GM19328 (cell line): ENCODE data around the gene CYB561D2.
A peak's percentile ranks its signal among the peaks of the same experiment; 100 is the strongest.

Experiments used
- ATAC-seq: cut with Tn5 transposase; IDR thresholded peaks from one replicate; pipeline ENCODE4 v1.9.1; 2021; ENCODE audit warnings: mild to moderate bottlenecking, moderate library complexity; ENCODE audit not compliant: unreplicated experiment

CYB561D2 gene

GRCh38 chr3:50323092-50323600 lies 27.5 kb upstream of the CYB561D2 start:
- no peak for ATAC-seq

GRCh38 chr3:50323614-50324199 lies 27.0 kb upstream of the CYB561D2 start:
- ATAC-seq: no peak

DNA sequence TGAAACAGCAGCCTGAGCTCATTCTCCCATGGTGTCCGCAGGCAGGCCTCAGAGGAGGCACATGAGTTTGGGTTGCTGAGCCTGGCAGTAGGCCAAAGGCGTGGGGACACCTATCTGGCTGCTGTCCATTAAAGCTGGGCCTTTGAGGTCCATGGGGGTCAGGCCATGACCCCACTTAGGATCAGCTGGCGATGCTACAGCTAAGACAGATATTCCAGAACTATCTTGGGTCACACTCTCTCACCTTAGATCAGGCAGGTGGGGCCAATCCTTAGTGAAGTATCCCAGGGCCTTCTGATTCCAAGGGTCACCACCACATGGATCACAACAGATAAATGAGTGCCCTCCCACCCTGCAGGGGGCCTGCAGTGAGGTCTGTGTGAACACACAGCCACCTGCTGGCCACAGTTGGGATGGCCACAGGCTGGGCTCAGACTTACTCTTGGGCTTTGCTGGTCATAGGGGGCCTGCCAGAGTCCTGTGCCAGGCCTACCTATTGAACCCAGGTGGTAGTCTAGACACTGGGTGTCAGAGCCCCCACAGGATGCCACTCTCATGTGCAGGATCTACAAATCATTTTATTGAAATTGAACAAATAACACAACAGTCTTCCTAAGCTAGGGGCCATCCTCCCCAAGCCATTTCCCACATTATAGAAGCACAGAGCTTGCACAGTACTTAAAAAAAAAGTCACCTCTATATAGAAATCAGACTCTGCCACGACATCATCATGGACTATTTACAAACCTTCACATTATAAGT lies 26.1 kb upstream of the CYB561D2 start:
- no peak for ATAC-seq

GRCh38 chr3:50325113-50325480 lies 25.6 kb upstream of the CYB561D2 start:
- ATAC-seq: no peak

DNA sequence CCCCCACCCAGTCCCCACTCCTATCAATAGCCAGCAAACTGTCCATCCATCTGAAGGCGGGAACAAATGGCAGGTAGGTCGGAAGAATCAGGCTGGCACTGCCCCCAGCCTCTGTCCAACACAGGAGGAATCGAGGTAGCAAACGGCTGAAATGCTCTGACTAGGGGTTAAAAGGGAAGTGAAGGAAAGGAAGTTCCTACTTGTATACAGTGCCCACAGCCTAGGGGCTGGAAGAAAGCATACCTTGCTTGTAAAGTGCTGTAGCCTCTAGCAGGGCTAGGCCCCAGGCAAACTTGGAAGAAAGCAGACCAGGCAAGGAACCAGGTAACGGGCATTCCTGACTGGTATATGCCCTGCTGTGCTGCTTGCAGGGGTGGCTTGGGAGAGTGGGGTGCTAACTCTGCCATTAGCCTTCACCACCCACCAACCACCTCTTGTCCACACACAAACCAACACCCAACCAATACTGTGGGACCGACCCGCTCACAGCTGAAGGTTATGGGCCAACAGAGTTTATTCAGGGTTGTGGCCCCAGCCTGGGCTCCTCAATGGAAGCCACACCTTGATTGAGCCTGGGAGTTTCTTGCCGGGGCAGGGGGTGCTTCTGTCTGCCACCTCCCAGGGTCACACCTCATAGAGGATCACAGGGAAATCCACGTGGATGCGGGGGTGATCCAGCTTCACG lies 25.0 kb upstream of the CYB561D2 start:
- ATAC-seq: no peak

GRCh38 chr3:50326182-50326541 lies 24.5 kb upstream of the CYB561D2 start:
- no peak for ATAC-seq

GRCh38 chr3:50327129-50327528 lies 23.5 kb upstream of the CYB561D2 start:
- ATAC-seq: no peak

GRCh38 chr3:50327943-50328691 lies 22.5 kb upstream of the CYB561D2 start, which contains the start of gene TUSC2:
TSS of gene TUSC2 (minus strand) at chr3:50328223. CDS start at chr3:50328099, 124 bp downstream.
- peak; percentile 89 for ATAC-seq

GRCh38 chr3:50330330-50330729 lies 20.3 kb upstream of the CYB561D2 start:
- no peak for ATAC-seq

DNA sequence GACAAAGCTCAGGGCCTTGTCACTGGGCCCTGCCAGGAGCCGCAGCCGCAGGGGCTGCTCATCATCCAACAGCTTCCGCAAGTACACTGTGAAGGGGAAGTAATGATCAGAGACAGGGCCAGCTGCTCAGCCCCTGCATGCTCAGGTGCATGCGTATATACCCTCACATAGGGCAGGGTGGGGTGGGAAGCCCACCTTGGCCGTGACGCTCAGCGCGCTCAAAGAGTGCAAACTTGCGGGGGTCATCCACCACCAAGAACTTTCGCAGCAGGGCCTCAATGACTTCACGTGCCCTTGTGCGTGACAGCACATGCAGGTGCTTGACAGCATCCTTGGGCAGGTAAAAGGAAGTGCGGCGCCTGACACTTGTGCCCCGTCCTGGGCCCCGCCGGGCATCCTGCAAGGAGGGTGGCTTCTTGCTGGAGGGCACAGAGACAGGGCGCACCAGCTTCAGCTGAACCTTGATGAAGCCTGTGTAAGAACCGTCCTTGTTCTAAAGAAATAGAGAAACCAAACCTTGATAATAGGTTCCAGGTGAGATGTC lies 19.2 kb upstream of the CYB561D2 start:
- no peak for ATAC-seq

GRCh38 chr3:50333744-50334328 lies 16.8 kb upstream of the CYB561D2 start:
- no peak for ATAC-seq

GRCh38 chr3:50334339-50335075 lies 16.2 kb upstream of the CYB561D2 start:
- ATAC-seq: no peak

GRCh38 chr3:50336452-50337174 lies 14.0 kb upstream of the CYB561D2 start:
- peak; percentile 29 for ATAC-seq

- peak; percentile 64 for ATAC-seq
Measured at GRCh38 chr3:50337175-50337861, 13.3 kb upstream of the CYB561D2 start.

- no peak for ATAC-seq
Measured at GRCh38 chr3:50338965-50339364, 11.7 kb upstream of the CYB561D2 start.

- no peak for ATAC-seq
Measured at GRCh38 chr3:50339485-50340146, 11.0 kb upstream of the CYB561D2 start.

DNA sequence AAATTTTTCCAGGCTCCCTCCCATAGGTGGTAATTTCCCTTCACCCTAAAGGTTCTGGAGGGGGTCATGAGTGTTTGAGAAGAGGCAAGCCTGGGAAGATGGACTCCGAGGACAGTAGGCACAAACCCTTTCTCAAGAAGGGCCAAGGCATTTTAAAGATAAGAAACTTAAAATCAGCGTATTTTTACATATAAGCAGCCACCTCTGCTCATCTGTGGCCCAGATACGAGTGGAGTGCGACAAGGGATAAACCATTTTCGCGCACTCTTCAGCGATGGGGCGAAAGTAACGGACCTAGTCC lies 10.6 kb upstream of the CYB561D2 start:
- ATAC-seq: no peak
